OCI-LY1 (cell line): ENCODE data around the gene TVP23A.

Source experiments
- CTCF ChIP-seq: fragments of 200-600 bp; sonication (generic), shearing (Covaris generic); IDR thresholded peaks from 2 replicates; pipeline ENCODE4 v1.5.1; 2017; ENCODE audit warnings: mild to moderate bottlenecking, antibody characterized with exemption, low read length, moderate library complexity, mixed read lengths
- EZH2 ChIP-seq: fragments of 200-600 bp; sonication (generic), shearing (Covaris generic); IDR thresholded peaks from 2 replicates; pipeline ENCODE4 v1.8.0; 2017; ENCODE audit warnings: borderline replicate concordance, mixed run types, mild to moderate bottlenecking, antibody characterized with exemption, low read length, moderate library complexity, mixed read lengths

- no peak for TF ChIP-seq EZH2
- no peak for TF ChIP-seq CTCF
Observed at GRCh38 chr16:10836174-10836853, 17.7 kb upstream of the TVP23A start.
